Endometrial microvascular endothelial cells (primary cell): Measurements from ENCODE around the gene SKIL. TPM values are rescaled to one million over a fixed set of nuclear protein-coding genes. Genes with fewer than 3 reads are reported as not detected.
"Not testable (repeated sequence)": the region's sequence is repeated elsewhere in the genome, so short reads cannot be mapped to it uniquely, and the experiment has no call there.

Experiments used
- in situ Hi-C: cut with HindIII; loops from 2 replicates; pipeline ENCODE4 v1.10.0; 2017; ENCODE audit warnings: low sequenced_read_pairs, low pct_unique_long_range_greater_than_20kb; ENCODE audit errors: inconsistent ontology term
- total RNA-seq: library from RNA; depleted of rRNA; stranded (reverse); fragments of >200 nt; gene quantifications from one replicate; pipeline ENCODE4 v1.2.3, GENCODE V29; 2015; ENCODE audit errors: inconsistent ontology term

Gene SKIL, protein sequence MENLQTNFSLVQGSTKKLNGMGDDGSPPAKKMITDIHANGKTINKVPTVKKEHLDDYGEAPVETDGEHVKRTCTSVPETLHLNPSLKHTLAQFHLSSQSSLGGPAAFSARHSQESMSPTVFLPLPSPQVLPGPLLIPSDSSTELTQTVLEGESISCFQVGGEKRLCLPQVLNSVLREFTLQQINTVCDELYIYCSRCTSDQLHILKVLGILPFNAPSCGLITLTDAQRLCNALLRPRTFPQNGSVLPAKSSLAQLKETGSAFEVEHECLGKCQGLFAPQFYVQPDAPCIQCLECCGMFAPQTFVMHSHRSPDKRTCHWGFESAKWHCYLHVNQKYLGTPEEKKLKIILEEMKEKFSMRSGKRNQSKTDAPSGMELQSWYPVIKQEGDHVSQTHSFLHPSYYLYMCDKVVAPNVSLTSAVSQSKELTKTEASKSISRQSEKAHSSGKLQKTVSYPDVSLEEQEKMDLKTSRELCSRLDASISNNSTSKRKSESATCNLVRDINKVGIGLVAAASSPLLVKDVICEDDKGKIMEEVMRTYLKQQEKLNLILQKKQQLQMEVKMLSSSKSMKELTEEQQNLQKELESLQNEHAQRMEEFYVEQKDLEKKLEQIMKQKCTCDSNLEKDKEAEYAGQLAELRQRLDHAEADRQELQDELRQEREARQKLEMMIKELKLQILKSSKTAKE
- total RNA-seq = 18.7 TPM

DNA sequence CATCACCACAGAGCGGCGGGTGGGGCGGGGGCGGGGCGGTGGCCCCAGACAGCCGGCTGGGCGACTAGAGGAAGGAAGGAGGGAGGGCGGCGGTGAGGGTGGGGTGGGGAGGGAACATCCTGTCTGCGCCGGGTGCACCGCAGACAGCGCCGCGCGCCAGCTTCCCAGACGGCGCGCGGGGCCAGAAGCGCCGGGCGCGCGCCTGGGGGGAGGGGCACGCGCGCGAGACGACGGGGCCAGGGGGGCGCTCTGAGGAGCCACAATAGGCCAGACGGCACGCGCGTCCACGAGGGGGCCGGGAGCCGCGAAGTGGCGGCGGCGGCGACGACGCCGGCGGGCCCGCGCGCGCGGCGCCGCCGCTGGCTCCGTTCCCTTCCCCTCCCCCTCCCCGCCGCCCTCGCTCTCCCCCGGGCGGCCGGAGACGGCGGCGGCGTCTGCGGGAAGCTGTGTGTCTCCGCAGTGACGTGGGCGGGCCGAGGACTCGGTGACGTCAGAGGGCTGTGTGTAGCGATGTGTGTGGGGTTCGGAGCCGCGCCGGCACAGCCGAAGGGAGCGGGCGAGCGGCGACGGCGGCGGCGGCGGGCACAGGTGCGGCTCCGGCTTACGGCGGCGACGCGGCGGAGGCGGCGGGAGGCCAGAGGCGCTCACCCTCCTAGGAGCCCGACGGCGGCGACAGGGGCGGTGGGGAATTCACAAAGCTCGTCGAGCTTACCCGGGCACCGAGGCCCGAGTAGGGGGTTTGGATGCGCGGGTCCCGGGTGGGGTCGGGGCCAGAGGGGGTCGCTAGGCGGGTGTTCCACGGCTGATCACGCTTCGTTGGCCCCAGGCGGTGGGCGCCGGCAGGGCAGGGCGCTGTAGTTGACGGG is at the start of gene SKIL:
TSS of gene SKIL (plus strand) at position 540 of the 866 bp plus-strand sequence. CDS start 2,617 bp downstream, outside the sequence.
- in situ Hi-C loops = no loop called here

GRCh38 chr3:170309046-170309445 is 48.5 kb upstream of the SKIL start:
- in situ Hi-C loops = no loop called here

DNA sequence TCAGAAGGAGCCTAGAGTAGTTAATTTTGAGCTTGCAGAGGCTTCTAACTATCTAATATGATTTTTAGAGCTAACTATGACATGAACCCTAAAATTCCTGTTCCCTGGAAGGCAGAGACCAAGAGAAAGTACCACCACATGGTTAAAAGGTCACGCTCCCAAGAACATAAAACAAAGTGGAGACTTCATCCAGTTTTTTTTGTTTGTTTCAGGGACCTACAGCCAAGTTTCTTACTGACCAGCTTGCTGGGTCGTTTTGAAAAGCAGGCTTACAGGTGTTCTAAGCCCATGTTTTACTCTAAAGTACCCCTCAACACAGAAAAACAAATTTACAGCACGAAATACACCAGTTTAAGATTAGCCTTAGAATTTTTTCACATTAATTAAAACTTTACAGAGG is 39.6 kb upstream of the SKIL start:
- in situ Hi-C loops = no loop called here

DNA sequence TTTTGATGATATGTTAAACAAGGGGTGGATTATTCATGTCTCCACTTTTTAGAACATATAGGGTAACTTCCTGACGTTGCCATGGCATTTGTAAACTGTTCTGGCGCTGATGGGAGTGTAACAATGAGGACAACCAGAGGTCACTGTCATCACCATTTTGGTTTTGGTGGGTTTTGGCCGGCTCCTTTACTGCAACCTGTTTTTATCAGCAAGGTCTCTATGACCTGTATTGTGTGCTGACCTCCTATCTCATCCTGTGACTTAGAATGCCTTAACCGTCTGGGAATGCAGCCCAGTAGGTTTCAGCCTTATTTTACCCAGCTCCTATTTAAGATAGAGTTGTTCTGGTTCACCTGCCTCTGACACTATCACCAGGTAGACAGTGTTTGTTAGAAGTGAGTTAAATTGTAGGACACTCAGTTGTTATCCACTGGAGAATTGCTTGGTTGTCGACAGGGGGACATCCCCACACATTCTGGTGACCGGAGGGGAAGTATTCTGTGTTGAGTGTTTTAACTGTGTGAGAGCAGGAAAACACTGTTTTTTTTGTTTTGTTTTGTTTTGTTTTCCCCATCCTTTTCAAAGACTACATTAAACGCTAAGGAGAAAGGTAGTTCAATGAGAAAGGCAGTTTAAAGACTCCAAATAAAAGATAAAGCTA is 36.9 kb upstream of the SKIL start:
- in situ Hi-C loops = no loop called here

GRCh38 chr3:170321321-170322034 is 36.0 kb upstream of the SKIL start:
- in situ Hi-C loops = no loop called here

GRCh38 chr3:170322566-170323269 is 34.8 kb upstream of the SKIL start:
- in situ Hi-C loops = no loop called here

GRCh38 chr3:170323331-170323730 is 34.2 kb upstream of the SKIL start:
- in situ Hi-C loops = no loop called here

GRCh38 chr3:170324962-170325361 is 32.6 kb upstream of the SKIL start:
- in situ Hi-C loops = no loop called here

DNA sequence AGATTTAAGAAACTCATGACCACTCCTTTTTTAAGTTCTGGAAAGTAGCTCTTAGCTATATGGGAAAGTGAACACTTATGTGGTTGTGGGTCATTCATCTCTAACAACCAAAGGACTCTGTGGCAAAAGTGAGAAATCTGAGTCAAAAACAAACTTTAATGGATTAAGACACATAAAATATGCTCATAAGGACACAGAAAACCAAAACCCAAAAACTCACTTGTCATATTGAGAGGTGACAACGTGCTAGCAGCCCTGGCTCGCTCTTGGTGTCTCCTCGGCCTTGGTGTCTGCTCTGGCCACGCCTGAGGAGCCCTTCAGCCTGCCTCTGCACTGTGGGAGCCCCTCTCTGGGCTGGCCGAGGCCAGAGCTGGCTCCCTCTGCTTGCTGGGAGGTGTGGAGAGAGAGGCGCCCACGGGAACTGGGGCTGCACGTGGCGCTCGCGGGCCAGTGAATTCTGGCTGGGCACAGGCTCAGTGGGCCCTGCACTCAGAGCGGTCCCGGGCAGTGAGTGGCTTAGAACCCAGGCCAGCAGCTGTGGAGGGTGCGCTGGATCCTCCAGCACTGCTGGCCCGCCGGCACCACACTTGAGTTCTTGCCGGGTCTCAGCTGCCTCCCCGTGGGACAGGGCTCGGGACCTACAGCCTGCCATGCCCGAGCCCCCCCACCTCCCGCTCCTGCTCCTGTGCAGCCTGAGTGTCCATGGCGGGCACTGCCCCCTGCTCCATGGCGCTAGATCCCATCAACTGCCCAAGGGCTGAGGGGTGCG is 30.3 kb upstream of the SKIL start:
- in situ Hi-C loops = no loop called here

- in situ Hi-C loops = not testable (repeated sequence)
Observed at GRCh38 chr3:170327868-170328548, 29.5 kb upstream of the SKIL start.

- in situ Hi-C loops = no loop called here
Observed at GRCh38 chr3:170330366-170330765, 27.1 kb upstream of the SKIL start.

GRCh38 chr3:170331143-170331542 is 26.4 kb upstream of the SKIL start:
- in situ Hi-C loops = no loop called here

DNA sequence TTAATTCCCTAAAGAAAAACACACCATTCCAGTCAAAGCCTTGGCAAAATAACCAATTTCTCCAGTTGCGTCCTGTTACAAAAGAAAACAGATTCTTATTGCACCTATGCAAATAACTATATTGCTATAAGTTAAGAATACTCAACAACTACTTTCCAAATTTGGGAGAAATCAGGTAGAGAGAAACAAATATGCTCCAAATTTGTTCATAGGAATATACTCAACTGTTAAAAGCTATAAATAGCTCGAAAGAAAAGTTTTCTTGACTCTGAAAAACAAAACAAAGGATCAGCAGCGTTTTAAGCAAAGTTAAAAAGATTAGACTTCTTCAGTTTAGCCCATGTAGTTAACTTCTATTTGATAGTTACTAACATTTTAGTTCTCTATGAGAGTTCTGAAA is 20.1 kb upstream of the SKIL start:
- in situ Hi-C loops = no loop called here

DNA sequence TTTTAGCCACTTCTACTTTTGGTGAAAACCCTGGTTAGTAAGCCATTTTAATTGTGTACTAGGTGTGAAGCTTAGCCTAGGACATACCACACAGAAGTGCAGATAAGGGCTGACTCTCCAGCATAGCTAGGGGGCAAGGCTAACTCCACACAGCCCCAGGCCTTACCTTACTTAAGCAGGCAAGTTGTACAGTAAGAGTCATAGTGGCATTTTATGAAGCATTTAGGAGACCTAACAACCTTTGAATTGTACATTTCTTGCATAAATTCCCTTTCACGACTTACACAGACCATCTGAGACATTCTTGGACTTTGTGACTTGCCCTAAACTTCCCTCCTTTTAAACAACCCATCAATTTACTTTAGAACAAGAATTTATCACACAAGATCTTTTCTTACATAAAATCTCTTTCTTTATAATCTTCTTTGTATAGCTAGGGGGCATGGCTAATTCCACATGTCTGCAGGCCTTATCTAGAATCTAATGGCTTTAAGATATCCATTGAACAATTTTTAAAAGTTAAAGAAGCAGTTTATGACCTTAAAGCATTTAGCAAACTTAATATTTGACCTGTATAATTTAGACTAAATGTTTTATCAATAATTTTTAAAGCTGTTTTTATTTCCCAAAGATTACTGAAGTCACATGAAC is 18.7 kb upstream of the SKIL start:
- in situ Hi-C loops = no loop called here

- in situ Hi-C loops = not testable (repeated sequence)
Observed at GRCh38 chr3:170342273-170342672, 15.2 kb upstream of the SKIL start.

DNA sequence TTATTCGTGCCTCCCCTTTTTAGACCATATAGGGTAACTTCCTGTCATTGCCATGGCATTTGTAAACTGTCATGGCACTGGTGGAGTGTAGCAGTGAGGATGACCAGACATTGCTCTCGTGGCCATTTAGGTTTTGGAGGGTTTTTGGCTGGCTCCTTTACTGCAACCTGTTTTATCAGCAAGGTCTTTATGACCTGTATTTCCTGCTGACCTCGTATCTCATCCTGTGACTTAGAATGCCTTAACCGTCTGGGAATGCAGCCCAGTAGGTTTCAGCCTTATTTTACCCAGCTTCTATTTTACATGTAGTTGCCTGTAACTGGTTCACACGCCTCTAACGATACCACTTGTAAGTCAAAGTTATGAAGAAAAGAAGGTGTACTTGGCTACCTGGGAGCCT is 13.7 kb upstream of the SKIL start:
- in situ Hi-C loops = not testable (repeated sequence)
